Mucosa of gallbladder (tissue), 1 donor: Measurements from ENCODE around the gene TIMM17B. TPM values are rescaled to one million over a fixed set of nuclear protein-coding genes. Genes with fewer than 3 reads are reported as not detected.

Experiments
- DNase-seq: peaks from one replicate; pipeline ENCODE4 v3.0.0-alpha.2; 2020; ENCODE audit warnings: low spot score
- total RNA-seq: library from RNA; stranded (reverse); gene quantifications from one replicate; pipeline ENCODE4 v1.2.1, GENCODE V29; 2021
- donor health status: DM: no; HTN: no; CAD: no.

The TIMM17B gene
- 55.3 TPM for total RNA-seq

DNA sequence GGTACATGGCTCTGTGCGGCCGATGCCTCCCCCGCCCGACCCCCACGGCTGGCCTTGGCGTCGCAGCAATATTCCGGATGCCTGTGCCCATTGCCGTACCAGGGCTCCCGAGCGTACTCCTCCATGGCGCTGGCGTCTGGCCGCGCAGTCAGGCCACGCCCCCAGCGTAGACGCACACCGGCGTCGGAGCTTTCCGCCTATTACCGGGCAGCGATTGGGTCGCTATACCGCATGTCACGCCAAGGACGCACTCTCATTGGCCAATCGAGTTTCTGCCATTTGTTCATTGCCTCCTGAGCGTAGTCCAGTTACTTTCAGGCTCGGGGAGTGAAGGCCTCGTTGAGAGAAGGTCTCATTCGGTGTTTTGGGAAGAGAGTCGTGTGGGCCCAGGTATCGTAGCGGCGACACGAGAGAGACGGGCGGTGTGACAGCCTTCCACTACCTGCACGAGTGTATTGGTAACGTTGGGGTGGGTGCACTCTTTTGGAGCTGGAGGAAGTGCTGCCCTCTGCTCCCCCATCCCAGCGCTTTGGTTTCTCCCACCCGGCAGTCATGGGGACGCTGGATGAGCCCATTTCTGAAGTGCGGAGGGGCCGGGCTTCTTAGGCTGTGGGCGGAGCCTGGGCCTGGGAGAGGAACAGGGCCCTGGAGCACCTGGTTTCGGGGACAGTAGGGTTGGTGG lies at the start of gene TIMM17B, which contains the start of gene PQBP1:
TSS of gene TIMM17B (minus strand) at position 144 of the 682 bp plus-strand sequence. CDS start at position 125, 19 bp downstream.
TSS of gene PQBP1 (plus strand) at position 306 of the 682 bp plus-strand sequence. CDS start 580 bp downstream, outside the sequence.
- DNase-seq: peak; percentile 91

DNA sequence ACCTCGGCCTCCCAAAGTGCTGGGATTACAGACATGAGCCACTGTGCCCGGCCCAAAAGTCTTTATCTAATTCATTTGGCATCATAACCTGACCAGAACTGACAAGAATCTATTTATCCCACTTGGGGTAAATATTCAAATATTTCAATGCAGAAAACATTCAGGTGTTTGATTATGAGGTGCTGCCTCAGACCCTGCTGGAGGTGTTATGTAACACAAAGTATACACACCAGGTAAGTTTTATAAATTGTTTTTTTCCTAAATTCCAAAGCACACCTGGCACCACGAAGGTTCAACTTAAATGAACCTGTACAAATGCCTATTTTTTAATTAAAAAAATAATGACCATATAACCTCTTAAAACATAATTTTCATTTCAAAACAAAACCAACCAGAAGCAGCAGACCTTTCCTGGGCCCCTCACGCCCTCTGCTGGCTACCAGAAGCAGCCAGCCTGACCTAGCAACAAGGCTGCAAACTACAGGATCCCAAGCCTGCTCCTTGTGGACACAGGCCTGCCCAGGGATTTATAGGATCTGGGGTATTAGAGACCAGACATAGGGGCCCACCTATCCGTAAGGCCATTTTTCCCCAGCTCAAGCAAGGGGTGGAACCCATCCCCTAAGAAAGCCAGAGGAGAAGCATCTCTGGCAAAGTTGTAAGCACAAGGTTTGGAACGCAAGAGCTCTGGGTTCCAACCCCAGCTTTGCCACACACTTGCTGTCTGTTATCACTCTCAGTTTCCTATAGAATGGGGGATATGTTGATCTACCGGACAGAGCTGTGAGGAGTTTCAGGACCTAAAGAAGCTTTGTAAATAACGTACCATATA lies 48.2 kb upstream of the TIMM17B start:
- peak; percentile 51 for DNase-seq

DNA sequence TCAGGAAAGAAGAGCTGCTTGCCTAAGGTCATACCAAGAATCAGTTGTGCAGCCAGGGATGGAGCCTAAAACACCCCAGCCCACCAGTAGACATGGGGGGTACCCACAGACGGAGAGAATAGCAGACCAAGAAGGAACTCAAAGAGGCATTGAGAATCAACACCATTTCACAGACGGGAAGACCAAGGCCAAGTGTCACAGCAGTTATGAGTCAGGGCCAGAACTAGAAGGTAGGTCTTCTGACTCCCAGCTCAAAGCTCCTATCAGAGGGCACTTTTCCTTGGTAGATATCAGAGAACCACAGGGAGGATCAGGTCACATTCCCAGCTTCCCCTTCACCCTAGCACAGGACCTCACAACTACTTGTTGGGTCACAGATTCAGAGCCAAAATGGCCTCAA lies 45.3 kb upstream of the TIMM17B start:
- DNase-seq: no peak

DNA sequence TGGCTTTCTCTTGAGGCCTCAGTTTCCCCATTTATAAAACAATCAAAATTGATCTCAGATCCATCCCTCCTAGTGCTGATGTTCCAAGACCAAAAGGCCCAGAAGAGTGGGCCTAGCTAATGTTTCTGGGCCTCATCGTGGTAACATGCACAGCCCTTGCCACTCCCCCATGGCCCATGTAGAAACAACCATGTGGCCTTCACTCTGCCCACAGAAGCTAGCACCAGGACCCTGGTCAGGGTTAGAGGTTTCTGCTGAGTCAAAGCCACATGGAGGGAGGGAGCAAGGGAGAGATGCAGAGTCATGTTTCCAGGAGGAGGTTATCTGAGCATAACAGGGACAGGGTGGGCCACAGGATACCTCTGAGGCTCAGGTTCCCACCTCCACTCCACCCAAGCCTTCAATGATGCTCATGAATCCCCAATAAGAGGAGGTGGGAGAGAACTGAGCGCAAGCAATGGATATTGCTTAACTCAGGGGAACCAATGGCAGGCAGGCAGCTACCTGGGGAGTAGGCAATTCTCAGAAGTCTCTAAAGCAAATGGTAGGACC lies 42.9 kb upstream of the TIMM17B start:
- no peak for DNase-seq

DNA sequence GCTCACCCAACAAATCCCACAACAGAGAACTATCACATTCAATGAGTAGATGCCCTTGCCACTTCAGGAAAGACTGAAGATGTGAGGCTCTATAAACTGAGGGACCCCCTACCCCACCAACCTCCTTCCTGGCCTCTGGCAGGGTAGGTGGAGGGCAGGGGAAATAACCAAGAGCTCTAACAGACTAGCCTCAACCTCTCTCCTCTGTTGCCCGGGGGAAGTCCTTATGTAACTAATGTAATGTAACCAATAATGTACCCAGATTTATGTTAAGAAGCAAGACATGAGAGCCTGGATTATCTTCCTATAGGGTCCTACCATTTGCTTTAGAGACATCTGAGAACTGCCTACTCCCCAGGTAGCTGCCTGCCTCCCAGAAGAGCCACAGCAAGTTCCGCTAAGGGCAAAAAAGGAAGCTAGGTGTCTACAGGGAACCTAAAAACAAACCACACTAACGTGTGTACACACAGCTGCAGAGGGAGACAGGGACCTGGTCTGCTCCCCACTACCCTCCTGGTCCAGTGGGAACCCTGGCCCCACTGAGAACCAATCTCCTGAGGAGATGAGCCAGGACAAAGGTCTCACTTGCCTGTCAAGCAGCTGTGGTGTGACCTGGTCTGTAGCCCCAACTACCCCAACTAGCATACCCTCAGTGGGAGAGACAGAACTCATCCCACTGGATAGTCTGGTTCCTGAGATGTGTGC lies 42.1 kb upstream of the TIMM17B start:
- no peak for DNase-seq

DNA sequence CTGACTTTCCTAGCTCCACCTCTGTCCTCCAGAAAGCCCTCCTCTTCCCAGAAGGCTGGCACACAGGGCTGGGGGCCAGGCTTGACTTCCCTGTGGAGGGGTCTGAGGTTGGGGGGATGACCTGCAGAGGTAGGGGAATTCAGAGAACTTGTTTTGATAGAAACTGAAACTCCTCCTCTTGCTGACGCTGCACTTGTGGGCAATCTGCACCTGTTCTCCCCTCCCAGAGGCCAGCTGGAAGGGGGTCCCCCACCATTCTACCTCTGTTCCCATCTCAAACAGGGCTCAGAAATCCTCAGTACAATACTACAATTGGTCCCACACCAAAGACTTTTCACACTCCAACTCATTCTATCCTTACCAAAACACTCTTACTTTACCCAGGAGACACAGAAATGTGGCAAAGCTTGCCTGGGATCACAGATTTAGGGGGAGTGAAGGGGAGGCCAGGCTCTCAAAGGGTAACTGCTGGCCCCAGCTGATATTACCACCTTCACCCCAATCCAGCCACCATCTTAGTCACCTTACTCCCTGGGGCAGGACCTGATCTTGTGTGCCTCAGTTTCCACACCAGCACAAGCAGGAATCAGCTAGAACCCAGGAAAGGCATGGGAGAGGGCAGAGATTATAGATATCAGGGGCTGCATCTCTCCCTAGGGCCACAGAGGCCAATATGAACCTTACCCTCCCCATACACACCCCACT lies 41.3 kb upstream of the TIMM17B start:
- no peak for DNase-seq

DNA sequence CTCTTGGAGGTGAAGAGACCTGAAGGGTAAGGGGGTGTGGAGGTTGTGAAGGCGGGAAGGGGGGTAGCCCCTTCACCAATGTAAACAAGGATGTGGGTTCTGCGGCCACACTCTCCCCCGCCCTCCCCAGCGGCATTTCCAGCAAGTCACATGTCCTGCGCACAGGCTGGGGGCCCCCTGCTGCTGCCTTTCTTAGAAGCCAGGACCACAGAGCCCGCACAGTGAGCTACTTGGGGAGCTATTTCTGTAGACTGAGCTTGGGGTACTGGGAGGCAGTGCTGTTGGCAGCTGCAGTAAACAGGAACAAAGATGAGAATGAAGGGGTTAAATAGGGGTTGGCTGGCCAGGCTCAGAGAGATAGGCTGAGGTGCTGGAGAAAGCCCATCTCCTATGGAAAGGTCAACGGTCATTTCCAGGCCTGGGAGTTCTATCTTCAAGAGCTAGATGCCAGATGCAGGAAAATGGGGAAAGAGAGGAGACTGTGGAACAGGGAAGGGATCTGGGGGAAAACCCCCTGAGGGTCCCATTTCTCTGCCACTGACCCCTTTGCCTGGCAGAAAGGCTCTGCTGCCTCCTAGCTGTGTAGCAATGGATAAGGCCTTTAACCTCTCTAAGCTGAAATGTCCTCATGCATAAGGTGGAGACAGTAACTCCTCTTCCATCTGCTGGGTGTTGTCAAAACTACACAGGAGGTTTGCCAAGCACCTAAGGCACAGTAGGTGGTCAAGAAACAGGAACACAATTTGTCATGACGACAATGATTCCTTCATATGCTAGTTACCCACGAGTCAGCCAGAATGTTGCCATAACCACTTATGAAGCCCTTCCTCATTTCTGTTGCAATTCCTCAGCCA lies 39.7 kb upstream of the TIMM17B start:
- peak; percentile 65 for DNase-seq

DNA sequence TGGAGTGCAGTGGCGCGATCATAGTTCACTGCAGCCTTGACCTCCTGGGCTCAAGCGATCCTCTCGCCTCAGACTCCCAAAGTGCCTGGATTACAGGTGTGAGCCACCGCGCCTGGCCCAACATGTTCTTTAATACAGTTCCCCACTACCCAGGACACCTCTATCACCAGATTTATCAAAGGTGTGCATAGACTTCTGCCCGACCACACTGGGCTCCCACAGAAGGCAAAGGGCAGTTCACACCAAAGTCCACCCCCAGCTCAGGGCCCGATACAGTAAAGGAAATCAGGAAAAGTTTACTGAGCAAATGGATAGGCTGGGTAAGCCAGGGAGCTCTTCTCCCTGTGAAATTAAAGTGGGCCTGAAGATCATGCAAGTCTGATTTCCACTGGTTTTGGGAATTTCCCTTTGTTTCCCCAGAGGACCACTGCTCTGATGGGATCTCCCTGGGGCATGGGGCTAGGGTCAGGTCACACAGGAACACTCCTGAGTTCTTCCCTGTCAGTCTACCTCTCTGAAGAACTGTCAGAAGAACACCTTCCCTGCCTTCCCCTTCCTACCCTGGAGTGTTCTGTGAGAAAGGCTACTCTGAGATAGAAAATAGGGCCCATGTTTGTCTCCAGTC lies 39.0 kb upstream of the TIMM17B start:
- no peak for DNase-seq

DNA sequence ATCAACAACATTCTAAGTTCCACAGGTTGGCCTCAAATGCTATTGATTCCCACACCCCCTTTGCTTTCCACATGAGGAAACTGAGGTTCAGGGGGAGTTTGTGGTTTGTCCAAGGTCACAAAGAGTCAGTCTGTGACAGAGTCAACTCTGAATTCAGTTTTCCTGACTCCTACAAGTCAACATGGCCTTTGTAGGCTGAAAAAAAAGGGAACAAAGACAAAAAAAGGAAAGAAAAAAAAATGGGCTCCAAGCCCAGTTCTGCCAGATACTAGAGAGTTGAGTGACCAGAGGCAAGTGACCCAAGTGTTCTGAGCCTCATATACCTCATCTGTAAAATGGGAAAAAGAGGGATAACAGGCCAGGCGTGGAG lies 37.7 kb upstream of the TIMM17B start:
- DNase-seq: no peak

DNA sequence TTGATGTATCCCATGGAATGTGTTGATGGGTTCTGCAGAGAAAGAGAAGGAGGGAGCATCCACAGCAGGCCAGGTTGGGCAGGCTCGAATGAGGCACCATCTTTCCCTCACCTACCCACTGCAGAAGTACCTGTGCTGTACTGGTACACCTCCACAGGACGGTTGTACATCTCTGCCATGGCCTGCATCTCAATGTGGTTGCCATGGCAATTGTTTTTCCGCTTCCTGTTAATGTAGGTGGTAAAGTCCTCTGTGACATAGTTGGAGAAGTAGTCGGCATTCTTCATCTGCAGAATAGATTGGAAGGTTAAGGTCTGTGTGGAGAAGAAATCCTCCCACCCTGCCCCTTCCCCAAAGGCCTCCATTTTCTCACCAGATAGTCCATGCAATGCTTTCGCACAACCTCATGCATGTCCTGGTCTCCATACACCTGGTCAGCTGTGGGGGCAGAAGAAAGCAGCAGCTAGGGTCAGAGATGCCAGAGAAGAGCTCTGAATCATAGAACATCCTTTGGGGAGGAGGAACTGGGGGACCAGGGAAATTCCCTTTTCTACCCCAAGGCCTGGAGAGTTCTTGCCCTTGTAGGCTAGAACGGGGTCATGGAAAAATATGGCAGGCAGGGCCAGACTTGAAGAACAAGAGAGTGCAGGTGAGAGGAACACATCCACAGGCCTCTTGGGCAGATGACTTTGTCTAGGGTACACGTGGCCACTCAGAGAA lies 37.2 kb upstream of the TIMM17B start:
- no peak for DNase-seq

DNA sequence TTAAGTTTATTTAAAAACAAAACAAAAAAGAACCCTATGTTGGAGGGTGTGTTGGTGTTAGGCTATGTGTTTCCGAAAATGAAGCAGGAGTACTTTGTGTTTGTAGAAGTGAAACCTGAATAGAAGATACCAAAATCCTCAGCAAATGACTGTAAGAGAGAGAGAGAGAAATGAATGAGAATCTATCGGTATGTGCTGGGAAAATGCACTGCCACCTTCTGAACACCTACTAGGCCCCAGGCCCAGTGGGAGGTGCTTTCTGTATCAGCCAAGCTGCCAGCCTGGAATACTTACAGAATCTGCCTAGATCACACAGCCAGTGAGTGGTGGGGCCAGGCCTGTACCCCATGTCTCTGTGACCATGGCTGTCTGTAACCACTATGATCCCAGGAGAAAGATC lies 36.2 kb upstream of the TIMM17B start:
- DNase-seq: no peak

DNA sequence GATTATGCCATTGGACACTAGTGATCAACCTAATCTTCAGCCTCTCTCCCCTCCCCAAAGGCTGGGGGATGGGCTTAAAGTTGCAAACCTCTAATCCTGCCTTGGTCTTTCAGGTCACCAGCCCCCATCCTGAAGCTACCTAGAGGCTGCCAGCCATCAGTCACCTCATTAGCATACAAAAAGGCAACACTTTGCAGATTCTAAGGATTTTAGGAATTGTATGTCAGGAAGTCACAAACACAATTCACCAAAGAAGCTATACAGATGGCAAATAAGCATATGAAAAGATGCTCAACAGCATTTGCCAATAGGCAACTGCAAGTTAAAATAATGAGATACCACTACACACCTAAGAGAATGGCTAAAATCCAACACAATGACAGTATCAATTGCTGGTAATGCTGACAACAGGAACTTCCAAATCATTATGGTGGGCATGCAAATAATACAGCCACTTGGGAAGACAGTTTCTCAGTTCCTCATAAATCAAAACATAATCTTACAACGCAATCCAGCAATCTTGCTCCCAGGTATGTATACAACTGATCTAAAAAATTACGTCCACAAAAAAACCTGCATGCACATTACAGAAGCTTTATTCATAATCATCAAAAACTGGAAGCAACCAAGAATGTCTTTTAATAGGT lies 30.3 kb upstream of the TIMM17B start:
- DNase-seq: no peak

DNA sequence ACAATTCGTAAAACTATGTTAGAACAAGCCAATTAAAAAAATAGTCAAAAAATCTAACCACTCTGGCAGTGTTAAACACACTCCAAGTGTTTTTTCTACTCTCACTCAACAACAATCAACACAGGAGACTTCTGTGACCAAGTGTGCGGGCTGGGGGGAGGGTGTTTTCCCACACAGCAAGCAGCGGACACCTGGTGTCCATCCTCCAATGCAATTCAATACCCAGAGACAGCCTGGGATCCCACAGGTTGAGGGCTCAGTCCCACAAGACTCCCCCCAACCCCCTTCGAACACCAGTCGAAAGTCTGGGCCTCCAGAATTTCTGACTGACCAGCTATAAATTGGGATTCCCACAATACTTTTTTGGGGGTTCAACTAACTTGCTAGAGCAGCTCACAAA lies 29.6 kb upstream of the TIMM17B start:
- DNase-seq: no peak

DNA sequence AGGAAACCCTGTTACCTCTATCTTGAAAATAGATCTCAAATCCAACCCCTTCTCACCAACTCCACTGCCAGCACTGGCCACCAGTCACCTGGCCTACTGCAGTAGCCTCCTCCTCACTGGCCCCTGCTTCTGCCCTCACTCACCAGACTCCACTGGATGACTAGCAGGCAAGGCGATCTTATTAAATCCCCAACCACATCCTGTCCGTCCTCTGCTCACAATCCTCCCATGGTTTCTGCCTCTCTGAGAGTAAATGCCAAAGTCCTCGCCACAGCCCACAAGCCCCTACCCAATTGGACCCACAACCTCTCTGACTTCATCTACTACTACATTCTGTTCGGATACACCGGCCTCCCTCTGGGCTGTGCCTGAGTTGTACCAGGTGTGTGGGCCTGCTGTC lies 26.7 kb upstream of the TIMM17B start:
- no peak for DNase-seq

DNA sequence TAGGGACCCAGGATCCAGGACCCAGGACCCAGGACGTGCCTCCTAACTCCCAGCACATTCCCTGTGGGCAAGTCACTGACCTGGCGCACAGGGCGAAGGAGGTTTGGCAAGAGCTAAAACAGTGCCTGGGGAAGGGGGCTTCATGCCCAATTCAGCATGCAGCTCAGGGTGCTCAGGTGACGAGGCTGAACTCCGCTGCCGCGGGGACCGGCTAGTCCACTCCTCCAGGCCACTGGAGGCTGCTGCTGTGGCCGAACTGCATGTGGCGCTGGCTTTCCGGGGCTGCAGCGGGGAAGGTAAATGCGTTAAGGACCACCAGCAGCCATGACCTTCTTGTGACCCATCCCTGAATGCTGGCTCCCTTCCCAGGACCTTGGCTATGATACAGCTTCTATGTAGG lies 26.2 kb upstream of the TIMM17B start:
- DNase-seq: no peak

DNA sequence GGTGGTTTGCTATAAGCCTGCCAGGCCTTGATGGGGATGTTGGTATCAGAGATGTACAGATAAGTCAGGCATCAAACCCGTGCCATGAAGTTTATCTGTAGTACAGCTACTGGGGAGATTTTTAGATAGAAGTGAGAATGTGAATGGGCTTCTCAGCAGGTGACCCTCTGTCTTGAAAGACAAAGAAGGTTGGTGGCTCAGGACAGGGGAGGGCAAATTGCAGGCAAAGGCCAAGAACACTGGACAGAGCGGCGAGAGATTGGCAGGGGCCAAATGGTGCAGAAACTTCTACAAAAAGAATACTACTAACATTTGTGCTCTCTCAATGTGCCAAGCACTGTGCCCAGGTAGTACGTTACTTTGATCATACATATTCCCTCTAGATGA lies 23.1 kb upstream of the TIMM17B start:
- DNase-seq: no peak

DNA sequence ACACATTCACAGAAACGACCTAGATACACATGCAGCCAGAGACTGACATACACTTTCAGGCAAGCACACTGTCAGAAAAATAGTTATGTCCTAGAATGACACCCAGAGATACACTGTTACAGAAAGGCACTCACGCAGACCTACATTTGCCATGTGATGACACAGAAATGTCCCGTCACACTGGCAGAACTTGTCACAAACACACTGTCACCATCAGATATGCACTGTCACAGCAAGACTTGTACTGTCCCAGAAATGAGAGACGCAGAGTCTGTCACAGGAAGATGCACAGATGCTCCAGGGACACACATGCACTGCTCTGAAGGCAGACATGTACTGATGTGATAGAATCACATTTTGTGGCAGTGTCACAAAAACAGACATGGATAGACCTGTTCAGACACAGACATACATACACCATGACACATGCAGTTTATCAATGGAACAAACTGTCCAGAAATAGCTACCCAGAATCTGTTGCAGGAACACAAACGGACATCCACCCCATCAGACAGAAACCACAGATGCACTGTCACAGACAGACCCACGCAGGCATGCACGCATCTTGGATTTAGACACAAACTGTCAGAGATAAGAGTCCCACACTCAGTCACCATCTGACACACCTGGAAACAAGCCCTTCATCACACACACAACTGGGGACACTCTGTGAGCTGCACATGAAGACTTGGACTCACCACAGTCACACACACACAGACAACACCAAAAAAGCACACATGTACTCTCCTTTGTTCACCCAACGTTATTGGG lies 22.6 kb upstream of the TIMM17B start:
- DNase-seq: no peak

DNA sequence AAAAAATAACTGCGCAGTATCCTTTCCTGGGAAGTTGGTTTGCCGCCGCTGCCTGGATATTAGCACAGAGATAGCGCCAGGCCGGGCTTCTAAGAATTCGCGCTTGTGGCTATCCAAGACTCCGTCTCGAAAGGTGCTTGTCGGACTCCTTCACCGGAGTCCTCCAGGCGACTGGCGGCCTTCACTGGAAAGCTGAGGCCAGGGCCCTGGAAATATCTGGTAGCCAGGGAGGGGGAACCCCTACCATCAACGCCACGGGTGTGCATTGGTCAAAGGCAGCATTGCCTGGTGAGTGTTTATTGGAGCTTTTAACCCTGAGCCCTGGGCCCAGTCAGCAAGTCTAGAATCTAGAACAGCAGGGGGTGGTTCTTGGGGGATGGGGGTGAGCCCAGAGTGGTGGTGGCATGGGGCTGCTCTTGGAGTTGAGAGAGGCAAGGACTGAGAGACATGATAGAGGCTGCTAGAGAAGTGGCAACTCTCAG lies 21.8 kb upstream of the TIMM17B start:
- DNase-seq: no peak
